Measurements from ENCODE around the gene ADGRL2. TPM values are rescaled to one million over a fixed set of nuclear protein-coding genes. Genes with fewer than 3 reads are reported as not detected.

The ADGRL2 gene
- total and polyA plus RNA-seq, 2 of the 4 experiments (the other 2 are of a cell fraction) = 17.0 to 42.7 TPM

DNA sequence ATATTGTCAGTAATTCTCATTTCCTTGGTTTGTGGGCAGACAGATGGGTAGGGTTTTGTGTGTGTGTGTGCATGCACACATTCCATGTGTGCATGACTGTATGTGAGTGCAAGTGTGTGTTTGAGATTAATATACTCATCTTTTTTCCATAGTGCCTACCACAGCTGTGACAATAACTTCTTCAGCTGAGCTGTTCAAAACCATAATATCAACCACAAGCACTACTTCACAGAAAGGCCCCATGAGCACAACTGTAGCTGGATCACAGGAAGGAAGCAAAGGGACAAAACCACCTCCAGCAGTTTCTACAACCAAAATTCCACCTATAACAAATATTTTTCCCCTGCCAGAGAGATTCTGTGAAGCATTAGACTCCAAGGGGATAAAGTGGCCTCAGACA lies 149.3 kb downstream of the ADGRL2 start:
- DNase-seq (no peak), ATAC-seq (ENCODE audit: low read depth) (no peak)
- Histone ChIP-seq H3K4me3 (ENCODE audit: insufficient read depth, low read depth, low read length) (no peak overlapping the region), H4K91ac (ENCODE audit: insufficient read depth, low read depth, low read length) (no peak overlapping the region), H2BK120ac (ENCODE audit: low read depth, low read length) (no peak overlapping the region), H3K9me1 (ENCODE audit: insufficient read depth, low read length) (0 out of 2 replicates have a peak, but pooled peaks cover 2% of the 10 kb centered on the region), H4K20me1 (ENCODE audit: insufficient read depth, low read length) (no peaks in the 10 kb centered on the region), H3K18ac (ENCODE audit: low read depth, low read length) (no peak overlapping the region), H2BK15ac (ENCODE audit: low read depth, low read length) (no peak overlapping the region), H3K36me3 (ENCODE audit: control insufficient read depth, insufficient read depth, low read length) (no peaks in the 10 kb centered on the region), H2BK20ac (ENCODE audit: low read depth, low read length) (no peak overlapping the region), H2BK5ac (ENCODE audit: low read depth, low read length, poor library complexity, severe bottlenecking) (no peak overlapping the region), H3K79me1 (ENCODE audit: low read depth in 1 of 2, low read length in 2 of 2) (no peaks in the 10 kb centered on the region), H2AFZ (replicated peaks; ENCODE audit: low read length, poor library complexity) (peak overlapping the region; percentile 3), H4K5ac (ENCODE audit: low read depth, low read length) (no peak overlapping the region), H3K27ac (ENCODE audit: insufficient read depth, low read length) (no peak overlapping the region), H2AK5ac (ENCODE audit: low read depth, low read length) (no peak overlapping the region), H4K8ac (ENCODE audit: low read depth in 2 of 2, low read length in 2 of 2) (no peak overlapping the region), H3K23ac (ENCODE audit: low read depth, low read length) (no peak overlapping the region), H3K14ac (replicated peaks; ENCODE audit: low read depth, low read length) (no peak overlapping the region; the same call in 1 of the 2 replicates), H3K9ac (ENCODE audit: low read depth, low read length) (no peak overlapping the region), H3K4me1 (ENCODE audit: control insufficient read depth, insufficient read depth, low read length) (no peaks in the 10 kb centered on the region; the same call in 1 of the 2 replicates), H3K4ac (ENCODE audit: low read depth, low read length) (no peak overlapping the region), H2AK9ac (replicated peaks; ENCODE audit: low read depth, low read length, poor library complexity) (no peak overlapping the region), H3K4me2 (ENCODE audit: low read depth, low read length) (no peak overlapping the region), H3K56ac (ENCODE audit: extremely low read depth, insufficient read depth, low read length) (no peak overlapping the region), H3K27me3 (ENCODE audit: control insufficient read depth, insufficient read depth, low read length) (no peaks in the 10 kb centered on the region), H3K9me3 (ENCODE audit: control insufficient read depth, insufficient read depth, low read length) (no peaks in the 10 kb centered on the region)
- TF ChIP-seq POLR2A (IDR thresholded peaks at IDR 0.05; ENCODE audit: low read depth, low read length) = no peak
- no peak for TF ChIP-seq CHD1 (IDR thresholded peaks at IDR 0.05; ENCODE audit: low read depth, low read length)
- no peak for TF ChIP-seq SMC3 (IDR thresholded peaks at IDR 0.05; ENCODE audit: low read depth, low read length)
- no peak for TF ChIP-seq MAFK (IDR thresholded peaks at IDR 0.05; ENCODE audit: low read depth, low read length)
- no peak for TF ChIP-seq BHLHE40 (IDR thresholded peaks at IDR 0.05; ENCODE audit: low read depth, low read length)
- no peak for TF ChIP-seq RFX5 (IDR thresholded peaks at IDR 0.05; ENCODE audit: low read depth, low read length)
- no peak for TF ChIP-seq NFE2L2 (IDR thresholded peaks at IDR 0.05; ENCODE audit: low read depth, low read length)
- TF ChIP-seq FOS (IDR thresholded peaks at IDR 0.05; ENCODE audit: low read depth, low read length) = no peak
- no peak for TF ChIP-seq MAZ (IDR thresholded peaks at IDR 0.05; ENCODE audit: borderline replicate concordance, low read depth, low read length)
- TF ChIP-seq RCOR1 (IDR thresholded peaks at IDR 0.05; ENCODE audit: insufficient replicate concordance, low read length) = no peak
- intact Hi-C loops (cut with micrococcal nuclease) (loop anchor here (1.0 kb wide), 1 partner anchor 401 kb away; no protein-coding TSS in a partner anchor), dilution Hi-C loops (cut with HindIII; ENCODE audit: low sequenced_read_pairs, unreplicated experiment) (no loop called here), in situ Hi-C loops (cut with MboI; ENCODE audit: low sequenced_read_pairs) (no loop called here)
- ChIA-PET POLR2A (ENCODE audit: unreplicated experiment) (no interaction called here), CTCF (no interaction called here)
- no TSS peak for BruUV-seq (replicated peaks)

Measured in IMR-90 (cell line).